Stimulated activated CD8-positive, alpha-beta memory T cell treated with anti-CD3 and anti-CD28 coated beads, Interleukin-2, amount 100 ng/mL, for 1 hour (primary cell): ENCODE measurements around the gene MLLT11.

Experiments
- DNase-seq, 2 donors: peaks; one replicate each; pipeline ENCODE4 v3.0.0-alpha.2; 2020; ENCODE audit warnings: low read depth in 2 of 2

Gene MLLT11

GRCh38 chr1:151060007-151060656, at the start of gene MLLT11:
Gene MLLT11, plus strand, starts transcription at chr1:151060397. Its CDS starts 6,828 bp downstream, at chr1:151067225.
- no peak for DNase-seq

GRCh38 chr1:151011154-151011850, 48.9 kb upstream of the MLLT11 start:
- DNase-seq = no peak

GRCh38 chr1:151012684-151013471, 47.3 kb upstream of the MLLT11 start:
- DNase-seq = no peak

- DNase-seq = no peak
Observed at GRCh38 chr1:151013518-151013917, 46.7 kb upstream of the MLLT11 start.

- DNase-seq = peak; percentile 73 to 77
Observed at GRCh38 chr1:151024540-151025146, 35.6 kb upstream of the MLLT11 start.

GRCh38 chr1:151026460-151026859, 33.7 kb upstream of the MLLT11 start:
- no peak for DNase-seq

GRCh38 chr1:151032164-151032563, 28.0 kb upstream of the MLLT11 start:
- no peak for DNase-seq

- DNase-seq = no peak
Observed at GRCh38 chr1:151035167-151035566, 25.0 kb upstream of the MLLT11 start.

GRCh38 chr1:151036356-151036755, 23.8 kb upstream of the MLLT11 start, which contains the start of gene BNIPL:
Gene BNIPL, plus strand, starts transcription at chr1:151036586. Its CDS starts 140 bp downstream, at chr1:151036726.
- DNase-seq = no peak

- DNase-seq = no peak
Observed at GRCh38 chr1:151037032-151037431, 23.2 kb upstream of the MLLT11 start.

GRCh38 chr1:151039521-151039920, 20.7 kb upstream of the MLLT11 start:
- no peak for DNase-seq

GRCh38 chr1:151043163-151043562, 17.0 kb upstream of the MLLT11 start:
- no peak for DNase-seq

- no peak for DNase-seq
Observed at GRCh38 chr1:151047591-151047924, 12.6 kb upstream of the MLLT11 start, which contains the start of gene C1orf56. Gene C1orf56, plus strand, starts transcription at chr1:151047751. Its CDS starts 97 bp downstream, at chr1:151047848.

GRCh38 chr1:151047925-151048644, 12.1 kb upstream of the MLLT11 start:
- no peak for DNase-seq

GRCh38 chr1:151048645-151049032, 11.6 kb upstream of the MLLT11 start:
- no peak for DNase-seq

GRCh38 chr1:151049458-151049857, 10.7 kb upstream of the MLLT11 start:
- DNase-seq = no peak

GRCh38 chr1:151050051-151050688, 10.0 kb upstream of the MLLT11 start:
- DNase-seq = no peak

GRCh38 chr1:151051356-151052009, 8.7 kb upstream of the MLLT11 start:
- no peak for DNase-seq

- DNase-seq = no peak
Observed at GRCh38 chr1:151054971-151055547, 5.1 kb upstream of the MLLT11 start.

GRCh38 chr1:151055581-151055980, 4.6 kb upstream of the MLLT11 start:
- DNase-seq = no peak
